Vagina (tissue), 2 donors: ENCODE data around the gene MRPL39. TPM values are rescaled to one million over a fixed set of nuclear protein-coding genes. Genes with fewer than 3 reads are reported as not detected.

Experiments
- DNase-seq, 2 donors: peaks; one replicate each; pipeline ENCODE4 v3.0.0-alpha.2; 2017; ENCODE audit errors: extremely low spot score in 2 of 2
- H3K27ac ChIP-seq: fragments of 200-600 bp; sonication (generic); one replicate; pipeline ENCODE4 v1.5.1; 2019
- H3K27me3 ChIP-seq: fragments of 200-600 bp; sonication (generic); one replicate; pipeline ENCODE4 v1.5.1; 2019
- H3K36me3 ChIP-seq, 2 donors: fragments of 200-600 bp; sonication (generic); one replicate each; pipeline ENCODE4 v1.5.1; 2017 to 2019
- H3K4me1 ChIP-seq: fragments of 200-600 bp; sonication (generic); one replicate; pipeline ENCODE4 v1.5.1; 2019
- H3K4me3 ChIP-seq, 2 donors: fragments of 200-600 bp; sonication (generic); 1 replicate in 1 of 2; 2 replicates in 1 of 2; pipeline ENCODE4 v1.5.1; 2016 to 2019
- H3K9me3 ChIP-seq: fragments of 200-600 bp; sonication (generic); one replicate; pipeline ENCODE4 v1.5.1; 2019
- POLR2A ChIP-seq, 2 donors: fragments of 450-650 bp; IDR thresholded peaks; one replicate each; pipeline ENCODE4 v1.6.1; 2017; ENCODE audit warnings: antibody characterized with exemption in 2 of 2, mild to moderate bottlenecking in 2 of 2, moderate library complexity in 2 of 2
- POLR2AphosphoS5 ChIP-seq, 2 donors: sonication (generic); formaldehyde crosslinking; IDR thresholded peaks; one replicate each; pipeline ENCODE4 v1.9.0; 2017; ENCODE audit warnings: antibody characterized with exemption in 2 of 2, mild to moderate bottlenecking in 2 of 2, low read depth in 1 of 2; ENCODE audit not compliant: insufficient read depth in 1 of 2
- intact Hi-C: fragments of 100-400 bp; cut with DNase I; formaldehyde crosslinking; loops from one replicate; pipeline ENCODE4 v1.15.1; 2023
- total RNA-seq: library from RNA; depleted of rRNA; stranded (reverse); fragments of >200 nt; gene quantifications from one replicate; pipeline ENCODE4 v1.2.3, GENCODE V29; 2016
- TF ChIP-seq, protein P1 (sequence below), 3 experiments: fragments of 450-650 bp in 2 of 3; fragments of 200-600 bp in 1 of 3; sonication (generic) in 1 of 3; IDR thresholded peaks; one replicate each; pipeline ENCODE4 v1.5.1; 2017 to 2019; ENCODE audit warnings: antibody characterized with exemption in 3 of 3, mild to moderate bottlenecking in 2 of 3, moderate library complexity in 2 of 3

The MRPL39 gene
- total RNA-seq, 1 donor from 2014 or later = 8.8 TPM

DNA sequence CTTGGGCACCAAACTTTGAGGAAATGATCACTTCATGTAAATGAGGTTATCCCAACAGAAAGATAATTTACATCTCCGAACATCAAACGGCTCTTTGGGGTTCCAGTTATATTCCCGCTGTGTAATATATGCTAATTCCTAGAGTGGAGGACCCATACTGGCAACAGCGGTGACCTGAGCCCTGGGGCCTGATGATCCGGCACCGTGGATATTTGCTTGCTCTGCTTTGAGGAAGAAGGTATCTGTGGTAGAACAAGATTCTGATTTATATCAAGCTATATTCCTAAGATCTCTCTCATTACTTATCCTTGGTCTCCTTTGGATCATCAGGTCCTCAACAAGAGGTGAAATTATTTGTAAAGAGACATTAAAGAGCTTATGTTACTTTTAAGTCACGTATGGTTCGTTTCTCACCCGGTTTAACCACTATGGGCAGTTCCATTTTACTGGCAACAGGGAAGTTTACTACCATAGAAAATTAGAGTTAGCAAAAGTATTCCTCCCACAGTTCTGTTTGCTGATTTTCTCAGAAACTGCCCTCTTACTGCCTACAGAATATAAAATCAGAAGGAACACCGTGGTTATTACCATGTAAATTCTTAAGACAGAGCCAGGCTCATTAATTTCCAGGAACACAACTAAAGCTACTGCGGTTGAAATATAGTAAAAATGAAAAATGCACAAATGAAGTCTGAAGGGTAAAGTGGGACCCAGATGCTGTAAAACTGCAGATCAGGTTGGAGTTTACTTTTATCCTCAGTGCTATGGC lies 56.7 kb downstream of the MRPL39 start:
- intact Hi-C loops = no loop called here
- Histone ChIP-seq H3K27me3 (no peaks in the 10 kb centered on the region), H3K4me1 (no peaks in the 10 kb centered on the region), H3K36me3 (no peaks in the 10 kb centered on the region), H3K4me3 (no peak overlapping the region), H3K9me3 (no peaks in the 10 kb centered on the region), H3K27ac (no peak overlapping the region)
- no peak for TF ChIP-seq POLR2AphosphoS5 (IDR thresholded peaks at IDR 0.05; ENCODE audit: insufficient read depth in 1 of 2, low read depth in 1 of 2)
- TF ChIP-seq POLR2A (IDR thresholded peaks at IDR 0.05) = no peak
- TF ChIP-seq, protein P1, sequence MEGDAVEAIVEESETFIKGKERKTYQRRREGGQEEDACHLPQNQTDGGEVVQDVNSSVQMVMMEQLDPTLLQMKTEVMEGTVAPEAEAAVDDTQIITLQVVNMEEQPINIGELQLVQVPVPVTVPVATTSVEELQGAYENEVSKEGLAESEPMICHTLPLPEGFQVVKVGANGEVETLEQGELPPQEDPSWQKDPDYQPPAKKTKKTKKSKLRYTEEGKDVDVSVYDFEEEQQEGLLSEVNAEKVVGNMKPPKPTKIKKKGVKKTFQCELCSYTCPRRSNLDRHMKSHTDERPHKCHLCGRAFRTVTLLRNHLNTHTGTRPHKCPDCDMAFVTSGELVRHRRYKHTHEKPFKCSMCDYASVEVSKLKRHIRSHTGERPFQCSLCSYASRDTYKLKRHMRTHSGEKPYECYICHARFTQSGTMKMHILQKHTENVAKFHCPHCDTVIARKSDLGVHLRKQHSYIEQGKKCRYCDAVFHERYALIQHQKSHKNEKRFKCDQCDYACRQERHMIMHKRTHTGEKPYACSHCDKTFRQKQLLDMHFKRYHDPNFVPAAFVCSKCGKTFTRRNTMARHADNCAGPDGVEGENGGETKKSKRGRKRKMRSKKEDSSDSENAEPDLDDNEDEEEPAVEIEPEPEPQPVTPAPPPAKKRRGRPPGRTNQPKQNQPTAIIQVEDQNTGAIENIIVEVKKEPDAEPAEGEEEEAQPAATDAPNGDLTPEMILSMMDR (IDR thresholded peaks at IDR 0.05) = no peak
- DNase-seq = no peak

DNA sequence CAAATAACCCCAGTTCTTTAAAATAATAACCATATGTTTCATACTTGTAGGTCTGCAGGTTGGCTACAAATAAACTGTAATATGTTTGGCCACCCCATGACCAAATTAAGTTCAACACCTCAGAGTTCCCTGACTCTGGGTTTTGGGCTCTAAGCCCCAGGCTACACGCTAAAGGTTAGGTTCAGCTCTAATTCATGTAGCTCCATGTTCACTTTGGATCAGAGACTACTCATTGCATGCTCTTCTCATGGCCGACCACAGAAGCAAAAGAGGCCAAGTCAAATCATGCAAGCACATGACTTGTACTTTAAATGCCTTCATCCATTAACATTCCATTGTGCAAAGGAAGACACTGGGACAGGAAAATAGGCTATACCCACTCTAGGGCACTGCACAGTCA lies 66.2 kb downstream of the MRPL39 start:
- H3K4me3 ChIP-seq = no peak overlapping the region
- TF ChIP-seq POLR2AphosphoS5 (IDR thresholded peaks at IDR 0.05; ENCODE audit: insufficient read depth in 1 of 2, low read depth in 1 of 2) (no peak), POLR2A (IDR thresholded peaks at IDR 0.05) (no peak)
- TF ChIP-seq, protein P1 (IDR thresholded peaks at IDR 0.05) = no peak
- intact Hi-C loops = no loop called here
- H3K27ac ChIP-seq = no peak overlapping the region
- DNase-seq = no peak
- no peaks in the 10 kb centered on the region for H3K27me3 ChIP-seq
- H3K36me3 ChIP-seq = no peaks in the 10 kb centered on the region
- H3K9me3 ChIP-seq = no peaks in the 10 kb centered on the region
- no peaks in the 10 kb centered on the region for H3K4me1 ChIP-seq

DNA sequence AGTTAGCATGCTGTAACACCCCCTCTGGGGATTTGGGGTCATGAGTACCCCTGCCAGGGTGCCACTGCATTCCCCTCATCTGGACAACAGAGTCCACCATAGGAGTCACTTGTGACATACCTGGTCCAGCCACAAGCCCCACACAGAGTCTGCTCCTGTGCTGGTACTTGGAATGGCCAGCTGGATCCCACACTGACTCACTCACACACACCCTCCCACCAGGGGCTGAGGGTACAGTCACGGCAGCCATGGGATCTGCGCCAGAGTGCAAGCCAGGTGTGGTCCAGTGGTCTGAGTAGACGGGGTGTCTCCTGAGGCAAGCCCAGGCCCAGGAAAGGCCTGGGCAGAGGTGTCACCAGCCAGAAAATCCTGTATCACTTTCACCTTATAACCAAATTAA lies 67.7 kb downstream of the MRPL39 start:
- intact Hi-C loops = no loop called here
- Histone ChIP-seq H3K36me3 (no peaks in the 10 kb centered on the region), H3K4me3 (no peak overlapping the region), H3K9me3 (no peaks in the 10 kb centered on the region), H3K27ac (no peak overlapping the region), H3K4me1 (no peaks in the 10 kb centered on the region), H3K27me3 (no peaks in the 10 kb centered on the region)
- TF ChIP-seq, protein P1 (IDR thresholded peaks at IDR 0.05) = no peak
- no peak for TF ChIP-seq POLR2A (IDR thresholded peaks at IDR 0.05)
- no peak for TF ChIP-seq POLR2AphosphoS5 (IDR thresholded peaks at IDR 0.05; ENCODE audit: insufficient read depth in 1 of 2, low read depth in 1 of 2)
- DNase-seq = no peak

DNA sequence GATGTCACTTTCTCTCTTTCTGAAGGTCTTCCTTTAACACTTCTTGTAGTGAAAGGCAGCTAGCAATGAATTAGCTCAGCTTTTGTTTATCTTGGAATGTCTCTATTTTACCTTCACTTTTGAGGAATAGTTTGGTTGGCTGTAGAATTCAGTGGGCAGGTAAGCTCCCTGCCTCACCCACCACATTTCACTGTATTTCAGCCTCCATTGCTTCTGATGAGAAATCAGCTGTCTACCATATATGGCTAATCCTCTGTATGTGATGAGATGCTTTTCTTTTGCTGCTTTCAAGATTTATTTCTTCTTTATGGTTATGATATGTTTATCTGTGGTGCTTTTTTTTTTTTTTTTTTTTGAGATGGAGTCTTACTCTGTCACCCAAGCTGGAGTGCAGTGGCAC lies 70.1 kb downstream of the MRPL39 start:
- Histone ChIP-seq H3K36me3 (no peaks in the 10 kb centered on the region), H3K4me3 (no peak overlapping the region), H3K27me3 (no peaks in the 10 kb centered on the region), H3K4me1 (no peaks in the 10 kb centered on the region), H3K9me3 (no peaks in the 10 kb centered on the region), H3K27ac (no peak overlapping the region)
- intact Hi-C loops = no loop called here
- DNase-seq = no peak
- TF ChIP-seq POLR2AphosphoS5 (IDR thresholded peaks at IDR 0.05; ENCODE audit: insufficient read depth in 1 of 2, low read depth in 1 of 2) (no peak), POLR2A (IDR thresholded peaks at IDR 0.05) (no peak)
- TF ChIP-seq, protein P1 (IDR thresholded peaks at IDR 0.05) = no peak

DNA sequence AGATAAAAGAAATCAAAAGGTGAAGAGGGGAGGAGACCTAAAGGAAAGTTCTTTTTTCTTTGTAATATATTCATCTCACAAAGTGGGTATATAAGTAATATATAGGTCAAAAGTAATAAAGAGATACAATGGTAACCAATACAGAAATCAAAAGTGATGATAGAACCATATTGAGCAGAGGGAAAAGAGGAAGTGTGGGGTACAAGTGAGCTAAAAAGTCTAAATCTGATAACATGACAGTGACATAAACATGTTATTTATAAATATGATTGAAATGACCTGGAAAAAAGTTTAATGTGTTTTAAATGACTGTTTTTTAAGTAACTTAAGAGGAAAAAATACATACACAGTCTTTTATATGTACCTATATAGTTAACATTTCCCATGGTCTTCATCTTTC lies 70.5 kb downstream of the MRPL39 start:
- Histone ChIP-seq H3K4me3 (no peak overlapping the region), H3K4me1 (no peaks in the 10 kb centered on the region), H3K36me3 (no peaks in the 10 kb centered on the region), H3K27ac (no peak overlapping the region), H3K27me3 (no peaks in the 10 kb centered on the region), H3K9me3 (no peaks in the 10 kb centered on the region)
- TF ChIP-seq POLR2A (IDR thresholded peaks at IDR 0.05) = no peak
- no peak for TF ChIP-seq POLR2AphosphoS5 (IDR thresholded peaks at IDR 0.05; ENCODE audit: insufficient read depth in 1 of 2, low read depth in 1 of 2)
- TF ChIP-seq, protein P1 (IDR thresholded peaks at IDR 0.05) = no peak
- no peak for DNase-seq
- intact Hi-C loops = no loop called here
